Activated CD4-positive, alpha-beta T cell treated with anti-CD3 and anti-CD28 coated beads, Interleukin-2, amount 10 ng/mL, durations not matched to agents 7 days and 5 days (primary cell): Measurements from ENCODE around the gene WASF2. TPM values are rescaled to one million over a fixed set of nuclear protein-coding genes. Genes with fewer than 3 reads are reported as not detected.
A peak's percentile ranks its signal among the peaks of the same experiment; 100 is the strongest.

ENCODE experiments used
- CTCF ChIA-PET: fragments of 350-600 bp; sonication (Branson Sonifier 250); formaldehyde crosslinking; loops from one replicate; lab custom pipeline; 2021; ENCODE audit warnings: antibody characterized with exemption; lab: Charles Lee
- POLR2A ChIA-PET: fragments of 350-600 bp; sonication (Branson Sonifier 250); formaldehyde crosslinking; loops from one replicate; lab custom pipeline; 2021; ENCODE audit warnings: antibody characterized with exemption; lab: Charles Lee
- DNase-seq: peaks from one replicate; pipeline ENCODE4 v3.0.0-alpha.2; 2020
- H3K27ac Mint-ChIP-seq: one replicate; pipeline ENCODE4 v1.8.0; 2021; ENCODE audit warnings: mild to moderate bottlenecking, moderate library complexity, mixed read lengths
- H3K27me3 Mint-ChIP-seq: one replicate; pipeline ENCODE4 v1.8.0; 2021; ENCODE audit warnings: mixed read lengths
- H3K36me3 Mint-ChIP-seq: one replicate; pipeline ENCODE4 v1.8.0; 2021; ENCODE audit warnings: low read depth, mixed read lengths
- H3K4me1 Mint-ChIP-seq: one replicate; pipeline ENCODE4 v1.8.0; 2021; ENCODE audit warnings: mixed read lengths
- H3K4me3 Mint-ChIP-seq: one replicate; pipeline ENCODE4 v1.8.0; 2021; ENCODE audit warnings: mild to moderate bottlenecking, moderate library complexity, mixed read lengths
- H3K9me3 Mint-ChIP-seq: one replicate; pipeline ENCODE4 v1.8.0; 2021; ENCODE audit warnings: mixed read lengths
- total RNA-seq, 2 experiments: library from RNA; stranded (reverse); gene quantifications; one replicate each; pipeline ENCODE4 v1.2.3, GENCODE V29; 2021

The WASF2 gene
- total RNA-seq, 2 experiments from 2014 or later: 137 to 143 TPM

DNA sequence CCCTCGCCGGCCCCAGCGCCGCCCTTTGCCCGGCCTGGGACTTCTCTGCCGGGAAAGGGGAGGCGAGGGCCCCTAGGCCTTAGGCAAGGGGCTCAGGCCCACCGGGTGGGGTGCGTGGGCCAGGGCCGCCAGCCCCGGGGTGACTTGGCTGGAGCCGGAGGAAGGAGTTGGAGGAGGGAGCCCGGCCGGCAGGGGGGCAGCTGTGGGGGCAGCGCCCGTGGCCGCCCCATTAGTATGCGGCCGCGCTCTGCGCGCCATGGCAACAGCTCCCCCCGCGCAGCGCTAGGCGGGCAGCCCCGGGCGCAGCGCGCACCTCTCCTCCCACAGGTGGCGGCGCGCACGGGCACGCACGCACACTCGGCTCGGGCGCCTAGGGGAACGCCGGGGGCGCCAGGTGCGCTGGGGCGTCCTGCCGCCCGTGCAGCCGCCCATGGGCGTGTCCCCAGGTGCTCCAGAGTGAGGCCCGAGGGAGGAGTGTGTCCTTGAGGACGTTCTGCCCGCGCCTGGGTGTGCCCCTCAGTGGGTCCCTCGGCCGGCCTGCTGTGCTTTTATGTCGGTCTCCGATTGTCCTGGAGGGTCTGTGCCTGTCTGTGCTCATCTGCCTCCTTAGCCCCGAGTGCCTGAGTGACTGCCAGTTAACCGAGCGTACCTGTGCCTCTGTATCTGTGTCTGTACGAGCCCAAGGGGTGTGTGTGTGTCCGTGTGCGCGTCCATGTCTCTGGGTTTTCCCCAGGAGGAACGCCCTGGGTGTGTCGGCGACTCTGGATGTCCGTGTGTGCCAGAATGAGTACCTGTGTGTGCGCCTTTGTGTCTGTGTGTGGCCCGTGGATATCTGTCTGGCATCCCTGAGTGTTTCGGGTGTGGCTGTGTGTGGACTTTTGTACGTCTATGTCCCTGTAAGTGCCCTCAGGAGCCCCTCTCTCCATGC, 38.2 kb upstream of the WASF2 start:
- peaks cover 69% of the 10 kb centered on the region for H3K4me1 Mint-ChIP-seq
- peaks cover 17% of the 10 kb centered on the region for H3K36me3 Mint-ChIP-seq
- no peaks in the 10 kb centered on the region for H3K9me3 Mint-ChIP-seq
- H3K4me3 Mint-ChIP-seq: peak overlapping the region; percentile 38
- H3K27ac Mint-ChIP-seq: peak overlapping the region; percentile 54
- no peaks in the 10 kb centered on the region for H3K27me3 Mint-ChIP-seq
- peak; percentile 37 for DNase-seq
- ChIA-PET POLR2A (no interaction called here), CTCF (no interaction called here)

DNA sequence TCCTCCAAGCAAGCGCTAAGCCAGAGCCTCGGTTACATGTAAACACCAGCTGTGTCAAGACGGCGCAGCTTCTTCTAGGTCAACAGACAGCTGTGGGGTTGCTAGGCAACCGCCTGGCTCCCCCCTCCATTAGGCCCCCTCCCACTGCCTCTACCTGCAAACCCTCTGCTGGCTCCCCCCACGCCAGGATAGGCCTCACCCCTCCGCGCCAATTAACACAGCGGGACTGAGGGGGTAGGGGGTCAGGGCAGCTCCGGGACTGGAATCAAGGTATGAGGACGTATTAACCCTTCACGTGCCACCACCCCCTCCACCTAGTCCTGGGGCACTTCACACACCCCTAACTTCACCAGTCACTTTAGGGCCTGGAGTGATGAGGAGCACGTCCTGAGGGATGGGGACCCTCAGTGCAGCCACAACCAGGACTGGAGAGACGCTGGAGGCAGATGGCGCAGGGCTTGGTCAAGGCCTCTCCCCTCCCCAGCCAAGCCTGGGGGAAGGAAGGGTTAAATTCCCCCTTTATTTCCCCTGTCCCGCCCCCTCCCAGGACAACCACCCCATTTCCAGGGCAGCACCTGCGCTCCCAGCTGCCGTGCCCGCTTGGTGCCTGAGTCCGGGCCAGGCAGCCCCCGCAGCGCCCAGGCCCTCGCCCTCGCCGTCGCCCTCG, 37.4 kb upstream of the WASF2 start:
- no peaks in the 10 kb centered on the region for H3K27me3 Mint-ChIP-seq
- H3K4me1 Mint-ChIP-seq: peaks cover 70% of the 10 kb centered on the region
- peak overlapping the region; percentile 76 for H3K4me3 Mint-ChIP-seq
- CTCF ChIA-PET: interaction anchor here (0.8 kb wide), 1 partner anchor 136 kb away, joined by 3 read pairs; no protein-coding TSS in a partner anchor
- peak overlapping the region; percentile 54 for H3K27ac Mint-ChIP-seq
- POLR2A ChIA-PET: no interaction called here
- peaks cover 17% of the 10 kb centered on the region for H3K36me3 Mint-ChIP-seq
- peak; percentile 65 for DNase-seq
- no peaks in the 10 kb centered on the region for H3K9me3 Mint-ChIP-seq

DNA sequence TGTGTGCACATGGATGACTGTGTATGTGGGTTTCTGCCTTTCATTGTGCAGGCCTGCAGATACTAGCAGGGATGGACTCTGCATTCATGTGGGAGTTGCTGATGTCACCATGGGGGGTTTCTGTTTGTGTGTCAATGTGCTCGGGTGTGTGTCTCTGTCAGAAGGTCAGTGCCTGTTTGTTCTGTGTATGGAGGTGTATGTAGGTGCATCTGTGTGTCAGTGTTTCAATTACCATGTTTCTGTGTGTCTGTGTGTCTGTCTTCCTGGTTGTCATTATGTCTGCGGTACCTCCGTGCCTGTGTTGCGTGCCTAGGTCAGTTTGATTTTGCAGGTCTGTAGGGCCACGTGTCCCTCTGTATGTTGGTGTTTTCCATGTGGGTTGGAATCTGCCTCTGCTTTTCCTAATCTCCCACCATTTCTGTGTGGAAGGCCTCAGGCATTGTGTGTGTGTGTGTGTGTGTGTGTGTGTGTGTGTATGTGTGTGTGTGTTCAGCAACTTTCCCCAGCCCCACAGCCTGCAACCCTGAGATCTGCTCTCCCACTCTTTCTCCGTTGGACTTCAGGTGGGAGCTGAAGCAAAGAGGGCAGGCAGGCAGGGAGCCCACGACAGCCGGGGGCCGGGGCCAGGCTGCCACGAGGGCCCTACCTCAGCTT, 36.7 kb upstream of the WASF2 start:
- DNase-seq: no peak
- H3K4me3 Mint-ChIP-seq: peak overlapping the region; percentile 76
- no peaks in the 10 kb centered on the region for H3K9me3 Mint-ChIP-seq
- POLR2A ChIA-PET: interaction anchor here (1.2 kb wide), 1 partner anchor 78 kb away, joined by 4 read pairs; the partner anchor contains the start of gene AHDC1
- no peaks in the 10 kb centered on the region for H3K27me3 Mint-ChIP-seq
- CTCF ChIA-PET: interaction anchor here (0.8 to 4.2 kb wide), 7 partner anchors 13 to 160 kb away, joined by 3 to 22 read pairs (median 3); partner anchors contain the start of genes AHDC1, IFI6 and MAP3K6
- H3K27ac Mint-ChIP-seq: peak overlapping the region; percentile 64
- peaks cover 11% of the 10 kb centered on the region for H3K36me3 Mint-ChIP-seq
- peaks cover 70% of the 10 kb centered on the region for H3K4me1 Mint-ChIP-seq

DNA sequence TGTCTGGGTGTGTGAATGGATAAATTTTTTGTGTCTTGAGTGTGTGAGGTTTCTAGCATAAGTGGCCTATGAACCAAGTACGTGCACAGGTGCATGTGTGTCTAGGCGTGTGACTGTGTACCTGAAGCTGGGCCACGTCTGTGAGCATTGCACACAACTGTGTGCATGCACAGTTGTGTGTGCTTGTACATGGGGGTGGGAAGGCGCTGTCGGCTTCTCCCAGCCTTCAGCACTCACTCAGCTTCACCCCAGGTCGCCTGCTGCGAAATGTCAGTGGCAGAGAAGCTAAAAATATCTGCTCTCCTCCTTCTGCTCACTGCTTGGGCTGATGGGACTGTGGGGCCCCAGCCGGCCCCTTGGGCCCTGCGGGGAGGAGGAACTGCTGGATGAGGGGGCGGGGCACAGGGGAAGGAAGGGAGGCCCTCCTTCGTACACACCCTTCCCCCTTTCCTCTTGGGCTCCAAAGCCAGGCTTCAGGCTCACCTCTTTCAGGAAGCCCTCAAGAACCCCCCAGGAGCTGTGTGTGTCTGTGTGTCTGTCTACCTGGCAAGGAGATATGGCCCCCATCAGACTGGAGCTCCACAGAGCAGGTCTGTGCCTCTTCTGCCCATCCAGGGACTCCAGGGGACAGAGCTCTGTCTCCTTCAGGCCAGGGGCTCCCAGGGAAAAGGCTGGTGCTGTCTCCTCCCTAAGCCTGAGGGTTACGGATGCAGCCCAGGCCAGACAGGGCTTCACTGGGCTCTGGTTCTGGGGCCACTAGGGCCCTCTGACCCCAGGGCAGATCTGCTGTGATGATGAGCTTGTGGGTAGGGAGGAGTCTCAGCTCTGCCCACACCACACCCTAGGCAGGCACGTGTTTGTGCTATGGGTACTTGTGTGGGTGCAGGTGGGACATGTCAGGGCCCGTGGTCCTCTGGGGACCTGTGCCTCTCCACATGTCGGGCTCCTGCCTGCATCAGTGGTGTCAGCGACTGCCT, 35.6 kb upstream of the WASF2 start:
- Mint-ChIP-seq H3K4me3 (peak overlapping the region; percentile 76), H3K36me3 (peaks cover 11% of the 10 kb centered on the region), H3K27me3 (no peaks in the 10 kb centered on the region), H3K9me3 (no peaks in the 10 kb centered on the region), H3K27ac (peak overlapping the region; percentile 64), H3K4me1 (peaks cover 75% of the 10 kb centered on the region)
- POLR2A ChIA-PET: interaction anchor here (0.5 to 1.2 kb wide), 3 partner anchors 42 to 850 kb away, joined by 4 to 6 read pairs (median 4); partner anchors contain the start of gene AHDC1
- CTCF ChIA-PET: interaction anchor here (0.8 to 4.2 kb wide), 10 partner anchors 12 to 159 kb away, joined by 3 to 22 read pairs (median 3); partner anchors contain the start of genes AHDC1, IFI6 and MAP3K6
- DNase-seq: peak; percentile 73

DNA sequence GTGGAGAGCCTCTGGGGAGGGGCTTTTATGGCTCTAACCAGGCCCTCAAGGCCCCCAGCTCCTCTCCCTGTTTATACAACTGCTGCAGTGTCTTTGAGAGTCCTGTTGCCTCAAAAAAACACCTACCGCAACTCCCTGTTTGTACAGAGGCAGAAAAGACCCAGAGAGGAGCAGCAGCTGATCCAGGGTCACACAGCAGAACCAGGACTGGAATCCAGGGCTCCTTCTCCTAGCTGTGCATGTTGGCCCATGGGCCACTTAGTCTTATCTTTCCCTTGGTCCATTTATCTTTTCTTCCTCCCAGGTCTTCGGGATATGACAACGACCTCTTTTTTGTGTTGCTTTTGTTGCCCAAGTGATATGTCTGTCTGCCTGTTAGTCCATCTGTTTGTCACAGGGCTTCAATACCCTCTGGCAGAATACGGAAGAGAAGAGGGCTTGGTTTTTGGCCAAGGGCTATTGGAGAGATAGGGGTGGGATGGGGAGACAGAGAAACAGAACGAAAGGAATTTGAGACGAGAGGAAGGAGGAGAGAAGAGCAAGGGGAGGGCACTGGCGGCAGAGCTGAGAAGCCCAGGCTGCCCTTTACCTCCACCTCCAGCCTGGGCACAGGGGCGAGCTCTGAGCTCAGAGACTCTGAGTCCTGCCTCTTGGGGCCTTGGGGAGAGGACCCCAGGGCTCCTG, 33.5 kb upstream of the WASF2 start:
- Mint-ChIP-seq H3K9me3 (no peaks in the 10 kb centered on the region), H3K27me3 (no peaks in the 10 kb centered on the region), H3K4me1 (peaks cover 75% of the 10 kb centered on the region), H3K4me3 (peak overlapping the region; percentile 84), H3K36me3 (peaks cover 7% of the 10 kb centered on the region), H3K27ac (peak overlapping the region; percentile 98)
- POLR2A ChIA-PET: no interaction called here
- CTCF ChIA-PET: interaction anchor here (0.5 to 4.2 kb wide), 24 partner anchors 10 to 235 kb away, joined by 3 to 22 read pairs (median 4); partner anchors contain the start of genes AHDC1 and WASF2
- DNase-seq: no peak

DNA sequence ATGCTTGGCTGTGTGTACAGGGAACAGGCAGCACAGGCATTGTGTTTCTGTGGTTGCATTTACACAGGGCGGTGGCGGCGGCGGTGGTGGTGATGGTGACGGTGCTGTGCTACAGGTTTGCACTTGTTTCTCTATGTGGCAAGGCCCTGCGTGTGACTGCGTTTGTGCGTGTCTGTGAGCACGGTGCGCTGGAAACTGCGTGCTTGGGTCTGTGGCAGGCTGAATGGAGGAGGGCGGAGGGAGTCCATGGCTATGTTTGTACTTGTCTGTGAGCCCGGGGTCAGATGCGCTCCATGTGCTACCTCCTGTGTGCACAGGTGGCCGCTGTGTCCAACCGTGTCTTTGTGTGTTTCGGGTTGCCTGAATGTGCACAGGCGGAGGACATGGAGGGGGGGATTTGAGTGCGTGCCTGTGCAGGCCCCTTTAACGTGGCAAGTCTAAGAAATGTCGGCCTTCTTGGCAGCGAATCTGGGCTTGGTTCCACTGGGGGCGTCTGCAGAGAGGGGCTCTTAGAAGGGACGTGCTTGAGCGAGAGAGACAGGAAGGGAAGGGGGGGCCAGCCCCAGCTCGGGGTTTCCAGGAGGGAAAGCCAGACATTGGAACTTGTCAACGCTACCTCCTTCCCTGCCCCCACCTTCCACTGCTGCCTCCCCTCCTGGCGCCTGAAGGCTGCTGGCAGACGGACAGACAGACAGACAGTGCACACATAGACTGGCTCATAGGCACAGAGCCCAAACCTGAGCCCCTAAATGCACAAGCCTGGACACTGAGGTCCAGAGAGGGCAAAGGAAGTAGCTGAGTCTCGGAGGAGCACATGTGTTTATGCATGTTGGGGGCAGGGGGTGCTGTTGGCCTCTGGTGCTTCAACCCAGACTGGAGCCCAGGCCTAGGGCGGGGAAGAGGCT, 32.7 kb upstream of the WASF2 start:
- Mint-ChIP-seq H3K27ac (peak overlapping the region; percentile 98), H3K4me1 (peaks cover 78% of the 10 kb centered on the region), H3K27me3 (no peaks in the 10 kb centered on the region), H3K9me3 (no peaks in the 10 kb centered on the region), H3K4me3 (peak overlapping the region; percentile 84), H3K36me3 (peaks cover 7% of the 10 kb centered on the region)
- POLR2A ChIA-PET: no interaction called here
- peak; percentile 81 for DNase-seq
- CTCF ChIA-PET: interaction anchor here (0.5 to 4.2 kb wide), 26 partner anchors 9 to 235 kb away, joined by 3 to 22 read pairs (median 3); partner anchors contain the start of genes AHDC1 and WASF2

DNA sequence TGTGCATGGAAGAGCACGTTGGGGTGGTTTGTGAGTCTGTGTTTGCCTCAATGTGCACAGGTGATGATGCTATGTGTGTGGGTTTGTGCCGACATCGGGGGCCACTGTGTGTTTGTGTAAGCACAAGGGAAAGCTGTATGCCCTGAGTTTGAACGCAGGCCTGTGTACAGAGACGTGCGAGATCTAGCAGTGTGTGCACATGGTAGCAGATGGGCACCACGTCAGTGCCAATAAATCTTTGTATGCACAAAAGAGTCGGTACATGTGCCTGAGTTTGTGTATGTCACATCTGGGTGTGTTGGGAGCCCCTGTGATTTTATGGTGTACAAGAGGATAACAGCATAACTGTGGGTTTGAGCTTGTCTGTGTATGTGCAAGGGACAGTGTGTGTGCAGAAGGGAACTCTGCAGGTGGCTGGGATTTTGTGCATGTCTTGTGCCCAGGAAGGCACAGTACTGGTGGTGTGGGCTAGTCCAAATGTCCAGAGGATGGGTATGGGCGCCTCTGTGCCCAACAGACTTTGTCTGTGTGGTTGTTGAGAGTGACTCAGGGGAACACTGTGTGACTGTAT, 32.0 kb upstream of the WASF2 start:
- H3K9me3 Mint-ChIP-seq: no peaks in the 10 kb centered on the region
- ChIA-PET CTCF (interaction anchor here (0.5 to 1.9 kb wide), 5 partner anchors 8 to 164 kb away, joined by 3 to 5 read pairs (median 3); no protein-coding TSS in a partner anchor), POLR2A (interaction anchor here (0.6 kb wide), 1 partner anchor 32 kb away, joined by 4 read pairs; the partner anchor contains the start of gene WASF2)
- peak; percentile 19 for DNase-seq
- H3K4me3 Mint-ChIP-seq: peak overlapping the region; percentile 84
- H3K27me3 Mint-ChIP-seq: no peaks in the 10 kb centered on the region
- peaks cover 7% of the 10 kb centered on the region for H3K36me3 Mint-ChIP-seq
- H3K27ac Mint-ChIP-seq: peak overlapping the region; percentile 98
- H3K4me1 Mint-ChIP-seq: peaks cover 78% of the 10 kb centered on the region

DNA sequence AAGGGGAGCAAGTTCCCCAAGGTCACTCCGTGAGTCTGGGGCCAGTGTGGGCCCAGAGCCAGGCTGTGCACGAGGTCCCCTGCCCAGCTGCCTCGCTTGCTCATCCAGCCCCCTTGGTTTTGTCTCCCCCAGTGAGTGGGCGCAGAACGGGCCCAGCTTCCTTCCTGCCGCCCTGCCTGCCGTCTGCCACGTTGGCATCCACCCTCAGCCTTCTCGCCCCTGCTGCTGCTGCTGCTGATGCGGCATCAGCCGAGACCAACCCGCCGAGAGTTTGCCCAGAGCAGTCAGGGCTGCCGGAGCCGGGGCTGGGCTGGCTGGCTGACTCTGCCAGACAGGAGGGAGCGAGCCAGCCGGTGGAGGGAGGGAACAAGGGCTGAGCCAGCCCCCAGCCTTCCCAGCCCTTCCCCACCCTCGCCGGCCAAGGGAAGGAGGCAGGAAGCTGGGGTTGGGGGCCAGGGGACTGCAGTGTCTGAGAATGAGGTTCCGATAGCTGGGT, 31.4 kb upstream of the WASF2 start:
- Mint-ChIP-seq H3K27me3 (no peaks in the 10 kb centered on the region), H3K36me3 (peaks cover 3% of the 10 kb centered on the region), H3K27ac (peak overlapping the region; percentile 98), H3K4me1 (peaks cover 72% of the 10 kb centered on the region), H3K9me3 (no peaks in the 10 kb centered on the region), H3K4me3 (peak overlapping the region; percentile 84)
- ChIA-PET CTCF (interaction anchor here (0.5 to 1.3 kb wide), 3 partner anchors 14 to 101 kb away, joined by 3 to 4 read pairs (median 3); no protein-coding TSS in a partner anchor), POLR2A (interaction anchor here (0.6 kb wide), 1 partner anchor 31 kb away, joined by 4 read pairs; the partner anchor contains the start of gene WASF2)
- DNase-seq: peak; percentile 43

DNA sequence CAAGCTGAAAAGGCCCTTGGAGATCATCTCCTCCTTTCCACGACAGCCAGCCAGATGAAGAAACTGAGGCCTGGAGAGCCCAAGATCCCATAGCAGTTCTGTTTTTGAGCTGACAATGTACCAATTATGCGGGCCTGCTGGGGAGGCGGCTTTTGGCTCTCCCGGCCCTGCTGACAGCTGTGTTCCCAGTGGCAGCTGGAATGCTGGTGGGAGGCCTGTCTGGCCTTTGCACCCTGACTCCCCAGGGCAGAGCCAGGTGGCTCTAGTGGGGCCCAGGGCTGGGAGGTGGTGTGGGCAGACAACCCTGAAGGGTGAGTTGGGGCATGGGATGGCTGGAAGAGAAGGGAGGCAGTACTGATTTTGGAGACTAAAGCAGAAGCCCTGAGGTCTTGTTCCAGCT, 30.7 kb upstream of the WASF2 start:
- no peak for DNase-seq
- H3K4me1 Mint-ChIP-seq: peaks cover 65% of the 10 kb centered on the region
- no peak overlapping the region for H3K4me3 Mint-ChIP-seq
- CTCF ChIA-PET: interaction anchor here (1.3 kb wide), 1 partner anchor 100 kb away, joined by 4 read pairs; no protein-coding TSS in a partner anchor
- H3K9me3 Mint-ChIP-seq: no peaks in the 10 kb centered on the region
- peak overlapping the region; percentile 98 for H3K27ac Mint-ChIP-seq
- no peaks in the 10 kb centered on the region for H3K27me3 Mint-ChIP-seq
- POLR2A ChIA-PET: no interaction called here
- no peaks in the 10 kb centered on the region for H3K36me3 Mint-ChIP-seq
